Fibroblast of the aortic adventitia (primary cell): ENCODE data around the gene BUB1B. TPM values are rescaled to one million over a fixed set of nuclear protein-coding genes. Genes with fewer than 3 reads are reported as not detected.
"Not testable (repeated sequence)": the region's sequence is repeated elsewhere in the genome, so short reads cannot be mapped to it uniquely, and the experiment has no call there.

ENCODE experiments used
- DNase-seq: peaks from one replicate; pipeline ENCODE4 v3.0.0-alpha.2; 2010; ENCODE audit warnings: low read depth
- H3K4me3 ChIP-seq: 2 replicates; pipeline ENCODE4 v1.5.1; 2011; ENCODE audit warnings: low read depth, mild to moderate bottlenecking, control low read depth, low read length, moderate library complexity
- CTCF ChIP-seq: IDR thresholded peaks from 2 replicates; pipeline ENCODE4 v1.5.1; 2011; ENCODE audit warnings: mild to moderate bottlenecking, low read length, control low read depth, inconsistent platforms; ENCODE audit not compliant: insufficient read depth
- total RNA-seq: library from RNA; depleted of rRNA; stranded (reverse); fragments of >200 nt; gene quantifications from 2 replicates; pipeline ENCODE4 v1.2.3, GENCODE V29; 2012; ENCODE audit warnings: low replicate concordance

BUB1B gene
- total RNA-seq, 1 donor = 35.2 TPM

GRCh38 chr15:40118473-40118872 is 42.4 kb upstream of the BUB1B start:
- TF ChIP-seq CTCF = no peak
- DNase-seq = peak; percentile 27
- no peak overlapping the region for H3K4me3 ChIP-seq

DNA sequence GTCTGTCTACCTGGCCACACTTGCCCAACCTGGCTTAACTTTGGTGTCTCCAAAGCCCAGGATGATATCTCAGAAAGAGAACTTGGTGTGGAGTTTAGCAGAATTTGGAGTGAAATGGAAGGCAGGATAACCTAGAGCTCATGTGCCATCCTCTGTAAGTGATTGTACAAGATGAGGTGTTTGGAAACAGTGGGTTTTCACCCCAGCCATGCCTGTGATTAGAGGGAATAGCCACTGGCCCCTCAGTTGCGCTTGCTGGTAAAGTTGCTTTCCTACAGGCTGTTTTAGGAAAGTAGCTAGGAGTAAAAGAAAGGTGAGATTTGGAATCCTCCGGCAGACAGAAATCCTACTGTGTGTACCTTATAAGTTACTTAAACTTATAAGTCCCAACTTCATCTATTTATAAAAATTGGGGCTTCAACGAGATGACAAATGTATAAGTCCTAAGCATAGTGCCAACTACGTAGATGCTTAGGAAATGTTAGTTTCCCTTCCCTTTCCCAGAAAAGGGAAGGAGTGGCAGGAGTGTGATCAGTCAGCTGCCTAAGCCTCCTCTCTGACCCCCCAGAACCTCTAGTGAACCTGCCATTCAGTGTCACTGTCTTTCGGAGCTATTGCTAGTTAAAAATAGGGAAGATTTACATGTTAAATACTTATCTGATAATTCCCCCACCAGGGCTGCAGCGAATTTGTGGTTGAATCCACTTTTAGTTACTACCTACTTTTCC is 38.8 kb upstream of the BUB1B start:
- TF ChIP-seq CTCF = no peak
- DNase-seq = no peak
- no peak overlapping the region for H3K4me3 ChIP-seq

DNA sequence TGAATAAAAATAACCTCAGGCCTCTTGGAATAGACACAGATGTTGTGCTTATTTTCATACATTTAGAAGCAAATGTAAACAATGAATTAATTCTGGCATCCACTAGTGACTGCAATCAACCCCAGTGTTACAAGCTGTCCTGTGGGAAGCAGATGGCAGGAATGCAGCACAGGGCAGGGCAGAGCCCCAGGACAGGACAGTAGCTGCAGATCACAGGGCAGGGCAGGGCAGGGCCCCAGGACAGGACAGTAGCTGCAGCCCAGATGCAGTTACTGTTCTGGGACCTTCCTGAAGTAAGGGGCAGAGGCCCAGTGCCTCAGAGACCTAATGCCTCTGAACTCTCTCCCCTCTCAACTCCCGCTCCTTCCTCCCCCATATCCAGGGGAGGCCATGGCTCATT is 37.9 kb upstream of the BUB1B start:
- not testable (repeated sequence) for H3K4me3 ChIP-seq, DNase-seq

- DNase-seq, H3K4me3 ChIP-seq: not testable (repeated sequence)
Observed at GRCh38 chr15:40123863-40124262, 37.0 kb upstream of the BUB1B start.

- H3K4me3 ChIP-seq, DNase-seq: not testable (repeated sequence)
Observed at GRCh38 chr15:40124333-40124732, 36.5 kb upstream of the BUB1B start.

- DNase-seq, H3K4me3 ChIP-seq: not testable (repeated sequence)
Observed at GRCh38 chr15:40124807-40125285, 36.0 kb upstream of the BUB1B start.

- no peak for TF ChIP-seq CTCF
- no peak for DNase-seq
- H3K4me3 ChIP-seq = no peak overlapping the region
Observed at GRCh38 chr15:40125950-40126349, 34.9 kb upstream of the BUB1B start.

GRCh38 chr15:40128766-40129660 is 31.9 kb upstream of the BUB1B start:
- DNase-seq = no peak
- TF ChIP-seq CTCF = no peak
- no peak overlapping the region for H3K4me3 ChIP-seq

DNA sequence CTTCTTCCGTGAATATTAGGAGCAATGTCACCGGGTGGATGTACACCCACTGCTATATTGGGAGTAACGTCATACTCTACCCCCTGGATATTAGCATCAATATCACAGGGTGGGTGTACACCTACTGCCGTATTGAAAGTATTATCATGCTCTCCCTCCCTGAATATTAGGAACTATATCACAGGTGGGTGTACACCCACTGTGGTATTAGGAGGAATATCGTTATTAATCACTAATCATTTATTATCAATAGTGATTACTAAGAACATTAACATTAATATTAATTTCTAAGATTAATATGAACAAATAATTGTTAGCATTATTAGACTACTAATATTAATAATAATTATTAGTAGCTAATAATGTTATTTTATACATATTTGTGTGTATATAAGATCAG is 30.8 kb upstream of the BUB1B start:
- no peak for TF ChIP-seq CTCF
- no peak for DNase-seq
- H3K4me3 ChIP-seq = no peak overlapping the region
